ENCODE results near the gene ITGA2.

Gene ITGA2

GRCh38 chr5:53030893-53031292 lies 41.7 kb downstream of the ITGA2 start:
- H3F3A ChIP-seq (ENCODE audit: insufficient read depth), result no peaks in the 10 kb centered on the region
- no peaks in the 10 kb centered on the region for H3K9me2 ChIP-seq (replicated peaks; ENCODE audit: insufficient read depth, low read length)
- no peak overlapping the region for H3K4me3 ChIP-seq (ENCODE audit: insufficient read depth, low read length, poor library complexity, severe bottlenecking)
- no peak overlapping the region for H3K9ac ChIP-seq (ENCODE audit: low read length)
- H4K20me1 ChIP-seq (ENCODE audit: low read depth, low read length), result no peaks in the 10 kb centered on the region
- no peaks in the 10 kb centered on the region for H3K9me3 ChIP-seq (ENCODE audit: insufficient read depth, low read length)
- no peaks in the 10 kb centered on the region for H3K36me3 ChIP-seq (ENCODE audit: low read length)
- H3K27me3 ChIP-seq (ENCODE audit: low read length), result no peaks in the 10 kb centered on the region
- TF ChIP-seq CTCF (IDR thresholded peaks at IDR 0.05; ENCODE audit: insufficient read depth, low read length, poor library complexity, severe bottlenecking) (no peak), EZH2phosphoT487 (conservative IDR thresholded peaks at IDR 0.05; ENCODE audit: low read length) (no peak)
- H2AFZ ChIP-seq (ENCODE audit: low read depth, low read length, severe bottlenecking), result no peak overlapping the region
- no peak overlapping the region for H3K4me2 ChIP-seq (ENCODE audit: low read depth, low read length, poor library complexity, severe bottlenecking)
- no peak overlapping the region for H3K27ac ChIP-seq (ENCODE audit: low read depth, low read length)
- H3K79me2 ChIP-seq (ENCODE audit: insufficient read depth, low read length), result no peaks in the 10 kb centered on the region

- Histone ChIP-seq H3F3A (ENCODE audit: insufficient read depth) (no peaks in the 10 kb centered on the region), H3K4me2 (ENCODE audit: low read depth, low read length, poor library complexity, severe bottlenecking) (no peak overlapping the region), H3K36me3 (ENCODE audit: low read length) (no peaks in the 10 kb centered on the region), H3K9me3 (ENCODE audit: insufficient read depth, low read length) (no peaks in the 10 kb centered on the region), H3K9me2 (replicated peaks; ENCODE audit: insufficient read depth, low read length) (no peaks in the 10 kb centered on the region), H3K4me3 (ENCODE audit: insufficient read depth, low read length, poor library complexity, severe bottlenecking) (no peak overlapping the region), H3K27ac (ENCODE audit: low read depth, low read length) (no peak overlapping the region), H3K9ac (ENCODE audit: low read length) (no peak overlapping the region), H4K20me1 (ENCODE audit: low read depth, low read length) (no peaks in the 10 kb centered on the region), H3K27me3 (ENCODE audit: low read length) (no peaks in the 10 kb centered on the region), H3K79me2 (ENCODE audit: insufficient read depth, low read length) (no peaks in the 10 kb centered on the region), H2AFZ (ENCODE audit: low read depth, low read length, severe bottlenecking) (no peak overlapping the region)
- TF ChIP-seq EZH2phosphoT487 (conservative IDR thresholded peaks at IDR 0.05; ENCODE audit: low read length) (no peak), CTCF (IDR thresholded peaks at IDR 0.05; ENCODE audit: insufficient read depth, low read length, poor library complexity, severe bottlenecking) (no peak)
These were observed 42.5 kb downstream of the ITGA2 start for GRCh38 chr5:53031695-53032096.

GRCh38 chr5:53032188-53032587 lies 43.0 kb downstream of the ITGA2 start:
- Histone ChIP-seq H3K9me3 (ENCODE audit: insufficient read depth, low read length) (no peaks in the 10 kb centered on the region), H3K4me3 (ENCODE audit: insufficient read depth, low read length, poor library complexity, severe bottlenecking) (no peak overlapping the region), H3F3A (ENCODE audit: insufficient read depth) (no peaks in the 10 kb centered on the region), H4K20me1 (ENCODE audit: low read depth, low read length) (no peaks in the 10 kb centered on the region), H3K9ac (ENCODE audit: low read length) (no peak overlapping the region), H2AFZ (ENCODE audit: low read depth, low read length, severe bottlenecking) (no peak overlapping the region), H3K4me2 (ENCODE audit: low read depth, low read length, poor library complexity, severe bottlenecking) (no peak overlapping the region), H3K27me3 (ENCODE audit: low read length) (no peaks in the 10 kb centered on the region), H3K9me2 (replicated peaks; ENCODE audit: insufficient read depth, low read length) (no peaks in the 10 kb centered on the region), H3K27ac (ENCODE audit: low read depth, low read length) (no peak overlapping the region), H3K79me2 (ENCODE audit: insufficient read depth, low read length) (no peaks in the 10 kb centered on the region), H3K36me3 (ENCODE audit: low read length) (no peaks in the 10 kb centered on the region)
- TF ChIP-seq EZH2phosphoT487 (conservative IDR thresholded peaks at IDR 0.05; ENCODE audit: low read length) (no peak), CTCF (IDR thresholded peaks at IDR 0.05; ENCODE audit: insufficient read depth, low read length, poor library complexity, severe bottlenecking) (no peak)
